Iris pigment epithelial cell (primary cell): ENCODE measurements around the gene BCAR3.

Experiments used
- DNase-seq: peaks from one replicate; pipeline ENCODE4 v3.0.0-alpha.2; 2011; ENCODE audit warnings: low read depth

The BCAR3 gene

DNA sequence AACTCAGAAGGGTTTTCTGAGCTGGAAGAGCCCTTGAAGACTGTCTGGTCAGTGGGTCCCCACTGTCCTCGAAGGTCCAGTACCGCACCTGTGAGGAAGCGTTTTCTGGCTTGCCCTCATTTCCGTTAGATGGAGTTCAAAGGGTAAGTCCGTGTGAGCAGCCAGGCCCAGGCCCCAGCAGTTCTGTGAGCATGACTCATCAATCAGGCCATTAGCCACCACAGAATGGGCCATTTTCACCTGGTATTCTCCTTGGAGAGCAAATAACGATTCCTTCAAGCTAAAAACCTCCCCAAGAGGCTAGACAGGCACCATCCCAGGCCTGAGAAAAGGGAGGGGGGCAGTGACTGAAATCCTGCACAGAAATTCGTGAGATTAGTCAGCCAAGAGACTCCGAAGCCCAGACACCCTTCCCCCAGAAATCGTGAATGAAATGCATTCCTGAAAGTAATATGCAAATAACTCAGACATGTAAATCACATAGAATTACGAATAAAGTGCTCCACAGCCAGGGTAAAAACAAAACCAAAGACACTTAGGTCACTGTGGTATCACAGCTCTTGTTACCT lies 66.0 kb downstream of the BCAR3 start:
- peak; percentile 89 for DNase-seq

DNA sequence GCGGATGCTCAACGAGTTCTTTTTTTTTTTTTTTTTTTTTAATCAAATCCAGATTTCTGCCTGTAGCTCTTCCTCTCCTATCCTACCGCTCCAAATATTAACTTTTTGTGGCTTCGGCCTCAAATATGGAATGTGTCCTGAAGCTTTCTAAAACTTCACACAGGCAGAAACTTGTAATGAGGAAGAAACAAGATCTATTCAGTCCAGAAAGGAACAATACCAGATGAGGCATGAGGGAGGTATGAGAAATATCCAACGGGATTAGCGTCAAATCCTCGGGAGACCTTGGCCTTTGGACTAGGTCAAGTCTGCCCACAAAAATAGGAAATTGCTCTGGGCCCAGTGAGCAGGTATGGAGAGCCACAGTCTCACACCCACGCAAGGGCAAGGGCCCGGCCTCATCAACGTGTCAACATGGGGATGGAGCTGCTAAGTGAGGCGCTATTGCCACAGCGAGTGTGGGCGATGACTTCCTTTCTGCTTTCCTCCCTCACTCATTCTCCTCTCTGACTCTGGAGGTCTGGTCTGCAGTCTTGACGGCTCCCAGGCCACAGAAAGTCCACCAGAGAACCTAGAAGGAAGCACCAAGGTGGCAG lies 66.6 kb downstream of the BCAR3 start:
- peak; percentile 88 for DNase-seq

DNA sequence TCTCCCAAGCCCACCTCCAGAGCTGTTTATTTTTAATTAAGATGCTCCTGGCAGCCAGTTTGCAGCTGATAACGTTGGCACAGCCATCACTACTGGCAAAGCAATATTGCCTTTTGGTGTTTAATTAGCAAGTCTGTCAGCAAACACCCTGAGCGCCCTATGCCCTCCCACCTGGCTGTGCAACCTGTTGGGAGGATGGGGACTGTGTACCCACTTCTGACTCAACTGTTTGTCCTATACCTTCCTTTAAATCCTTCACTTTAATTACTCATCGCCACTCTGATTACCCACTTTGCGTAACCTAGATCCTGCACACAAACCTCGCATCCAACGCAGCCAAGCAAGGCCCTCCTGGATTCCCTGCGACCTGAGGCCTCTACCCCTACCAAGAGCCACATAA lies 67.1 kb downstream of the BCAR3 start:
- DNase-seq = no peak

DNA sequence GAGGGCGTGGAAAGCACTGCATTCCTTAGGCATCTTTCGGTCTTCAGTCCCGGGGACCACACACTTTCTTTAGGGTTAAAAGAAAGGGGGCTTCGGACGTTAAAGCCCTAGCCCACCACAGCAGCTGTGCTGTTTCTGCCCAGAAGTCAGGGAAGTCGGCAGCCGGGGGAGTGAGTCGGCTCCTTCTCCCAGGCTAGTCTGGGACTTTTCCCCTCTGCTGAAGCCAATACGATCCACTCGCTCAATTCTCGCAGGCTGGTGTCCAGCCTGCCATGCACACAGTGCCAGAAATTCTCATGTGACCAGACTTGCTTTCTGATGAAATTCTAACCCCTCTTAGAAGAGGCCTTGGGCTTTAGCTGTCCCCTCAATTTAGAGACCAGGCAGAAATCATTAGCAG lies 67.7 kb downstream of the BCAR3 start:
- DNase-seq = peak; percentile 68

DNA sequence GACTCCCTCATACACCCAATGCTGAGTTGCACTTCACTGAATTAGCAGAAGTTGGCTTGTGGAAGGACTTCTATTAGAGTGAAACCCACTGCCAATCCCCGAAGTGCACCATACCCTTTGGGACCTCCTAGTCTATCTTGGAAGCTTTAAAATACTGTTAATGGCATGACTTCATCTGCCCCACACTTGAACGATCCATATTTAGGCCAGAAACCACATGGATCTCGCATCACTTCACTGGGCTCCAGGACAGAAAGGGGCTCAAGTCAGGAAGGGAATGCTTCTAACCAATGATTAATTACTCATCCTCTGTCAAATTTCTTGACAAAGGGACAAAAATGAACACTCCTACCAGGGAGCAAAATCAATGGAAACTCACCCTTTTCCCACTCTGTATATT lies 69.1 kb downstream of the BCAR3 start:
- no peak for DNase-seq

DNA sequence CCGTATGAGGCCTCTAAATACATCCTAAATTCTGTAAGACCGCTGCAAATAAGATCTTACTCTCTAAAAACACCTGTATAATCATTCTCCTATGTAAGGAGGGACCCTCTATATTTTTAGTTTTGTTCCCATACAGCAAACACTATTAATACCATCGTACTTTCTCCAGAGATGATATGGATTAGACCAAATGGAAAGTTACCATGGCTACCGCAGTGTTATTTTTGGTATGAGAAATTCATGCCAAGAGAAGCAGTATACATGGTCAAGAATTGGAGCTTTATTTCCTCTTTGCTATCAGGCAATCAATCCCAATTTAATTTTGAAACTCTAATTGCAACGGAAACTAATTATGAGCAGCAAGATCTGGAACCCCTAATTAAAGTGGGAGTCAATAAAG lies 70.0 kb downstream of the BCAR3 start:
- no peak for DNase-seq

DNA sequence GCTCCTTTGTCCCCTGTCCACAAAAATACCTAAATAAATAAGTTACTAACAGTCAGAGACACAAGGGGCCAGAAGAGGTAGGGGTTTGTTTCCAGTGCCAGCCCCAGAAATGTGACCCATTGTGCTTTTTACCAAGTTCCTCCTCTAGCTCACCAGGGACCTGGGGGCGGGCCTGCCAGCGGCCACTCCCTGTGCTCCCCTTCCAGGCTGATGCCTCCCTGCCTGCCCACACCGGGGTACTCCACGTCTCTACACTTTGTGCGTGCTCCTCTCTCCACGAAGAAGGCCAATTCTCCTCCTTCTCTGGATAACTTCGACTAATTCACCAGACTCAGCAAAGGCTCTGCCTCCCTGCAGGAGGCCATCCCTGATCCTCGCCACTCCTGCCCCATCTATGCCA lies 72.1 kb downstream of the BCAR3 start:
- no peak for DNase-seq

DNA sequence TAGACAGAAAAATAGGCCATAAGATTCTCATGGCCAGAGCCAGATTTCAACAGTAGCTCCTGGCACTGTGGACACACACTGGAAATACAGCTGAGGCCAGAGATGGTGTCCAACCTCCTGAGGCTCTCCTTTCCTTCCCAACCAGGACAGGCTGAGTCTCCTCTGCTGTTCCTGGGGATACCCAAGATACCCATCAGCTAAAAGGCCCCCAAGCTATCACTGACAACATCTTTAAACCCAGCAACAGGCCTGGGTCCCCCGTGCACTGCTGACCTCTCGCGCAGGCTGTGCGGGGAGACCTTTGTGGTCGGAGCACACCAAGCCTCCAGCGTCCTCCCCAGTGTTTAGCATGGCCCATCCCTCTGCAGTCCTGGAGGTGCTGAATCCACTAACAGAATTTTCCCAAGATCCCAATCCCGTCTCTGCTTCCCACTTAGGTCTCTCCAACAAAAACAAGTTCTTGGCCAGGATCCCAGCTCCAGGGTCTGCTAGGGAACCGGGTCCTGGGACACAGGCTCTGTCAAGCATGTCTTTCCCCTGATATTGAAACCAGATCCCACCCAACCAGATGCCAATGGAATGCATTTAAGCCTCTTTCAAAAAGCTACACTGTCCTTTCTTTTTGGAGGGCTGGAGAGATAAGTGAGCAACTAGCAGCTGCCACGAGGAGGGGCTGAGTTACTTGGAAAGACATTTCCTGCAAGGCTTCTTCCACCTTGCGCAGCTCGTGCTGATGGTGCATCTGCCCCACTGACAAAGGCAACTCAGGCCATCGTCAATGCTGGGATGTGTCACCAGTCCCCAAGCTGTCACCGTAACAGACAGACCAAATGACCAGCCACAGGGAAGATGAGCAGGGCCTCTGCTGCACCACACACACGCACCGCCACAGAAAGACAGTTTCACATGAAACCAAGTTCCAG lies 73.2 kb downstream of the BCAR3 start:
- DNase-seq = no peak

DNA sequence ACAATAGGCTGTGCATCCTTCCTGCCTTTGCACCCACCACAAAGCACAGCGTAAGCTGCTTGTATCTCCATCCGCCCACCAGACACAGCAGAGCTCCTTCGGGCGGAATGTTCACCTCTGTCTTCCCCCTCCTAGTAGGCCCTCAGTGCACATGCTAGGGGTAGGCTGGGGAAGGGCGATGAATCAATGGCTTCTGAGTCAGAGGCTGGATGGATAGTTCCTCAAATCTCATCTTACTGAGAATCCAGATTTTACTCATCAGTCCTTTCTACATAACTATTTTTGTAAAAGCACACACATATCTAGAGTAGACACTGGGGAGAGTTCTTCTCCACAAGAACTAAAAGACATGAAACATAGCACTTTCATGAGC lies 73.8 kb downstream of the BCAR3 start:
- DNase-seq = peak; percentile 81

DNA sequence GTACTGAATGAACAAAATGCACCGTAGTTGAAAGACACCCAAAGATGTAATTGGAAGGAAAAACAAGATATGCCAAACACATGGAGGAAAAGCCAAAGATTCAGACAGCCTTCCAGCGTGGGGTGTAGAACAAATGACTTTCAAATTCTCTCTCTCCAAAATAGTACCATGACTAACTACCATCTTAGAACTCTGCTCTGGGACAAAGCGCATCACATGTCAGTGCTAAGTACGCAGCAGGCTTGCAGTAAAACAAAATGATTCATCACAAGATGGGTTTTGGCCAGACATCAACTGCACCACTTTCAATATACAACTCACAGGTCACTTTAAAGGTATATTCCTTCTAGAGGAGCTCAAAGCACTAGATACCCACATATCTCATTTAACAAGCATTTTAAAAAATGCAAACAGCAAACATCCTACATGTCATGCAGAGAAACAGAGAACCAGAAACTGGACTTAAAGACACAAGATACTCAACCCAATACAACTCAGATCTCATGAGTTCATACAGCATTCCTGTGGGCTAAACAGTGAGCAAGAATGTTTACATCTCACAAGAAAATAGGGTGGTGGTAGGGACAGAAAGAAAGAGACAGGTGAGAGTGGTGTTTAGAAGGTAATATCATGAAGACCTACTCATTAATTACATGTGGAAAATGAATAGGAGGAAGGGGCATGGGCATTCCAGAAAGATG lies 75.7 kb downstream of the BCAR3 start:
- DNase-seq = peak; percentile 98

DNA sequence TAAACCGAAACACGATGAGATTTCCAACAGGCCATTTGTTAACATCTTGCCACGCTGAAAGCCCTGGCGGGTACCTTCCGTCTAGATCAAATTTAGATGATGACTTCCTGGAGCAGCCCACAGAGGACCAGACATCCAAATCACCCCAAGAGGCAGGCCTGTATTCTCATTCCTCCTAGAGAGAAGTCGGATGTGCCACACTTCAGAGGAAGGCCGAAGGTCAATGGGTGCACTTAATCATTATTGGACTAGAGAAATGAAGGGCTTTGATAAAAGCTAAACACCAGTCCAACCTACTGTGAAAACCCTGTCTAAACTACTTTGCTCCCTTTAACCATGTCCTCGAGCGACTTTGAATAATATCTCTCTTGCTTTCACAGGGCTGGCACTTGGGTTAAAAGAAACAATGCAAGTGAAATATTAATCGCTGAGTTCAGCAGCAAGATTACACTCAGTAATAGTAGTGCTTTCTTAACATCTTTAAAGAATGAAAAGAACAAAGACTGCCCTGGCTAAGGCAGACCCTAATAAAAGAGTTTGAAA lies 76.5 kb downstream of the BCAR3 start:
- no peak for DNase-seq

DNA sequence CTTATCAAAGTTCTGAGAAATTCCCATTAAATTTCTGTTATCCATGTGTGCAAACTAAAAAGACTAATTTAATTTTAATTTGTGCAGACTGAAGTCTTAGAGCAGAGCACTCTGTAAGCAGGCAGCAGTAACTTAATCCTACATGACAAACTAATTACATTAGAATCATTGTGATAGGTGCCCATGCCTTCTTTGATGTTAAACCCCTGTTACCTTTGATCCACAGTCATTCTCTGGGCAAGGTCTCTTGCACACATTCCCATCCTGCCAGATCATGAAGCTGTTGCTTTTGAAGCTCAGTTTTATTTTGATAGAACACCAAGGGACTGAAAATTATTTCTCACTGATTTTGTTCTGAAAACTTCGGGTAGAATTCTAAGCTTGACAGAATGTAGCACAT lies 77.2 kb downstream of the BCAR3 start:
- DNase-seq = no peak

DNA sequence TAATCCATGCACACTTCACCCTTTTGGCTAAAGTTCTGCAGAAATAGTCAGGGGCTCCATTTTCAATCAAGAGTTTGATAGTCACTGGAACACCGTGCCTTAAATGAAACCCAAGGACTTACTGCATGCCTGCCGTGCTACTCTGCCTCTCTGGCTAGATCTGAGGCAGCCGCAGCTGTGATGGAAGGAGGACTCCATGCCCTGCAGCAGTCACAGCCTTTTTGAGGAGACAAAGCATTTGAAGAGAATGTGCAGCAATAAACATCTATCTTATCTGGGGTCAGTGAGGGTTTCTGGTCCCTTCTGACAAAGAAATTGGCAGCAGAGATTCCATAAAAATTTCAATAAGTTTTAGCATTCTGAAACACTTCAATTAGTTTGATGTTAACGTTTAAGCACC lies 78.0 kb downstream of the BCAR3 start:
- no peak for DNase-seq

DNA sequence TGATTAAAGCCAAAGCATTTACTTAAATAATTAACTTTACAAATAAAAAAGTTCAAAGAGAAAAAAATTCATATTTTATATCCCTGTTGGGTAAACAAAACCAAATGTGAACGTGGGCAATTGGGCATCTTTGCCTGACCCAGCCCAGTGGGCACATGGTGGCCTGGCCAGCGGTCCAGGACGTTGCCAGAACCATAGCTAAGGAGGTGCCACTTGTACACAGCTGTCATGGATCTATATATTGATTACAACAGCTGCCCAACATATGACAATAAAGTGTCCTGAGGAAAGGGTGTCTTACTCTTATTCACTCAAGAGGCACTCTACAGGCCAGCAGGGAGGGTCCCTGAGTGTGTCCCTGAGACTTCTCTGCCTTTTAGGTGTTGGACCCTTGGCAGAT lies 78.5 kb downstream of the BCAR3 start:
- DNase-seq = no peak

DNA sequence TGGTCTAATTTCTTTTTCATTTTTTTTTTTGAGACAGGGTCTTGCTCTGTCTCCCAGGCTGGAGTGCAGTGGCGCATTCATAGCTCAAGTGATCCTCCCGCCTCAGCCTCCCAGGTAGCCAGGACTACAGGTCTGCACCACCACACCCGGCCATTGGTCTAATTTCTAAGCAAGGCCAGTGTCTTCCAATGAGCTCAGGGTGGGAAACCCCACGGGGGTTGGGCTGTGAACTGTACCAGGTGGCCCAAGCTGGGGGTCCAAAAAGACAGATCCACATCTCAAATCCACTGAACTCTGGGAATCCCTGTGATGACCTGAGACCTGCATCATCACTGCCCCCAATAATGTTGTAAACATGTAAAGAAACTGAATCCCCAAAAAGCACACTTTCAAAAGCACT lies 79.5 kb downstream of the BCAR3 start:
- no peak for DNase-seq

DNA sequence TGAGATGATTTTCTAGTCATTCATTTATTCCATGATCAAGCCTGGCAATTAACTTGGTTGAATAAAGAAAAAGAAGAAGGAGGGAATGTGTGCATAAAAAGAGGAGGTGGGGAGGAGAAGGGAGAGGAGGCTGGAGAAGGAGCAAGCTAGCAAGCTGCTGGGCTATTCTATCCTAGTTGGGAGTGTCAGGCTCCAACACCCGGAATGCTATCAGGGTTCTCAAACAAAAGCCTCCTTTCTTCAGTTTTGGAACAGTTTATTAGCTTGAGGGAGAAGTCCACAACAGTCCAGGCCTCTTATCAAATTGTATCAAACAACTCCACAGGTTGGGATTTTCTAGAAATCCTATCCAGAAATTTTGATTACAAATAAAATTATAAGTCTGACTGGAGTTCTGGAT lies 80.0 kb downstream of the BCAR3 start:
- DNase-seq = no peak

DNA sequence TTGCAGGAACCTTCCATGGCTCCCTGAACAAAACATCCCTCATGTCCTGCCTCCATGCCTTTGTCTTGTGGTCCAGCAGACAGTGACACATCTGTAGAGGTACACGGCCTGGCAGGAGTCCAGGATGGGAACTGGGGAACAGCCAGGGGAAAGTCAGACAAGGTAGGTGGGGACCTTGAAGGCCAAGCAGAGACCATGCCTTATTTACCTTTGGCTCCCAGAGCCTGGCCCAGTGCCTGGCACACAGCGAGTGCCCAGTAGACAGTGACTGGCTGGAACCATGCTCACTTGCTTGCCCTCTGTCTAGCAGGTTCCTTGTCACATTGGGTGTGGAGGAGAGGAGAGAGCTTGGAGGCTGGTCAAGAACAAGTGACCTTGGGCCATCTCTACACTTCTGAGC lies 81.0 kb downstream of the BCAR3 start:
- DNase-seq = no peak

DNA sequence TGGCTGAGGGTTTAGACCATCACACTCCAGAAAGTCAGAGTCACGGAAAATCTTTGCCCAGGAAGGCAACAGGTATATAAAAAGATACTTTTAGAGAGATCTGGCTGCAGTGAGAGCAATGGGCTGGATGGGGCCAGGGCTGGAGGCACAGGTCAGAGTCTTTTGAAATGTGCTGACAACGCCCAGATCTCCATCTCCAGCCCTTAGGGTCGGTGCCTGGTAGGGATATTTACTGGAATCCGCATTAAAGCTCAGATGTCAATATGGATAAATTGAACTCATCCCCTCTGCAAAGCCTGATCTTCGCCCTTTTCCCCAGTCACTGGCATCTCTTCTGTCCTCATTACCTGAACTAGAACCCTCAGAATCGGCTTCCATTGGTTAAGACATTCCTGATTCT lies 82.2 kb downstream of the BCAR3 start:
- no peak for DNase-seq

DNA sequence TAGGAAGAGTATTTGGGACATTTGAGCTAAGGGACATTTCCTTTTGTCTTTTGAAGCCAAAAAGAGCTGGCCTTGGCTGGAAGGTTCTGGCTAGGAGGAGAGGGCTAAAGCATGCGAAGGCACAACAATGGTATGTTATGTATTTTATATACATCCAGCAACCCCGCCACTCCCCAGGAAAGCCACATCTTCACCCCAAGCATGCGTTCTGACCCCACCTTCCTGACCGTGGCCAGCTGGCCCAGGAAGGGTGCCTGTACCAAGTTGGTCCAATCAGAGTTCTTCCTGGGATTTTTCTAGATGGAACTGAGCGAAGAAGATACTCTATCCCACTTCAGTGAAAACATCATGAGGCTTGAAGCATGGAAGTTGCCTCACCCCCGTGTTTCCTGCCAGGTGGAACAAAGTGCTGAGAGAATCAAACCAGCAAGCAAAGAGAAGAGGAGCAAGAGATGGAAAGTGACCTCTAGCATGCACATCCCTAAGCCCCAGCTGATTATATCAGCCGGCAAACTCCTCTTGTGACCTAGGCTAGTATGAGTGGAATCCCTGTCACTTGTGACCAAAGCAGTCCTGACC lies 82.7 kb downstream of the BCAR3 start:
- DNase-seq = no peak

DNA sequence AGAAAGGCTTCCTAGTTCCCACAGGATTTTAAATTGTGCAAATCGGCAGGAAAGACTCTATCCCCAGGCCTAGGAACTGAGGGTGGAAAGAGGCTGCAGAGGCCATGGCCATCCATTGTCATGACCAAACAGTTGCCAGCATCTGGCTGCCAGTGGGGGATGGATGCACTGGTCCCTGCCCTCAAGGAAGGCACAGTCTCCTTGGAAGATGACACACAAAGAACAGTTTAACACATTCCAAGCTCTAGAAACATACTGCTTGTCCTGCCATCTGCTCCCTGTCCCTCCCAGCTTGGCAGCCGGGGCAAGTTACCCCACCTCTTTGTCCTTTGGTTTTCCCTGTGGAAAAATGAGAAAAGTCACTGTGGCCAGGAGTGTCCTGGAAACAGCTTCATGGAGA lies 83.2 kb downstream of the BCAR3 start:
- DNase-seq = no peak

DNA sequence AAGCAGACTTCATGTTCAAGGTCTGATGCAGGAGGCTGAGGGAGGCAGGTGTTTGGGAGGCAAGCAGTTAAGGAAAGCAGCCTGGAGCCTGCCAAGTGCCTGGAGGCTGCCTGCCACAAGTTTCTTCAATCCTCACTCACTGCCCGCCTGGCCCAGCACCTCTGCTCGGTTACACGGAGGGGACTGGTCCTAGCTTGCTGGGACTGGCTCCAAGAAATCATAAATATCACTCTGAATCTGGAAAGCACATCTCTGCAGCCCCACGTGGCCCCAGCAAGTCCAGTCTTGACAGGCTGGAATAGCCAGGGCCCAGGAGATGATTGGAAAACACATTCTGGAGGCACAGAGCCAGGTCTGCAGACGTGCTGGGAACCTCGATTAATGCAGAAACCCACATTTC lies 83.9 kb downstream of the BCAR3 start:
- DNase-seq = no peak
